WTC11 (cell line): ENCODE measurements around the gene PDE4B. TPM values are rescaled to one million over a fixed set of nuclear protein-coding genes. Genes with fewer than 3 reads are reported as not detected.

ENCODE experiments used
- ATAC-seq: fragments of 200-7000 bp; cut with Tn5 transposase; 2 replicates; pipeline ENCODE4 v1.10.0; 2021; ENCODE audit warnings: mild to moderate bottlenecking, moderate library complexity
- CTCF ChIA-PET: fragments of 300-600 bp; sonication (Branson Sonifier 250); formaldehyde crosslinking; loops from one replicate; lab custom pipeline; 2021; ENCODE audit warnings: antibody characterized with exemption; lab: Charles Lee
- POLR2A ChIA-PET: fragments of 350-600 bp; sonication (Branson Sonifier 250); formaldehyde crosslinking; loops from one replicate; lab custom pipeline; 2021; ENCODE audit warnings: antibody characterized with exemption; lab: Charles Lee
- DNase-seq: peaks from one replicate; pipeline ENCODE4 v3.0.0; 2021; ENCODE audit warnings: low spot score
- H3K27ac Mint-ChIP-seq: 2 replicates; pipeline ENCODE4 v1.8.0; 2021; ENCODE audit warnings: mixed read lengths
- H3K27me3 Mint-ChIP-seq: 2 replicates; pipeline ENCODE4 v1.8.0; 2021; ENCODE audit warnings: low read depth, mild to moderate bottlenecking, moderate library complexity, mixed read lengths
- H3K36me3 Mint-ChIP-seq: 2 replicates; pipeline ENCODE4 v1.8.0; 2021; ENCODE audit warnings: mixed read lengths
- H3K4me1 Mint-ChIP-seq: 2 replicates; pipeline ENCODE4 v1.8.0; 2022; ENCODE audit warnings: mixed read lengths
- H3K4me3 Mint-ChIP-seq: 2 replicates; pipeline ENCODE4 v1.8.0; 2021; ENCODE audit warnings: mild to moderate bottlenecking, moderate library complexity, mixed read lengths
- H3K9me3 Mint-ChIP-seq: 2 replicates; pipeline ENCODE4 v1.8.0; 2021; ENCODE audit warnings: mixed read lengths
- ARID4B ChIP-seq: sonication (generic); formaldehyde crosslinking; IDR thresholded peaks from 2 replicates; pipeline ENCODE4 v1.8.0; 2023; ENCODE audit warnings: missing genetic modification reagents, mild to moderate bottlenecking, borderline replicate concordance
- ATF2 ChIP-seq: sonication (generic); formaldehyde crosslinking; IDR thresholded peaks from 2 replicates; pipeline ENCODE4 v1.8.1; 2022; ENCODE audit warnings: low read depth, missing genetic modification reagents, borderline replicate concordance
- ATF6 ChIP-seq: sonication (generic); formaldehyde crosslinking; IDR thresholded peaks from 2 replicates; pipeline ENCODE4 v1.8.1; 2023; ENCODE audit warnings: mild to moderate bottlenecking, missing genetic modification reagents
- E2F4 ChIP-seq: sonication (generic); formaldehyde crosslinking; IDR thresholded peaks from 2 replicates; pipeline ENCODE4 v1.8.1; 2022; ENCODE audit warnings: low read depth, mild to moderate bottlenecking, moderate library complexity, missing genetic modification reagents, borderline replicate concordance
- FOXJ3 ChIP-seq: sonication (generic); formaldehyde crosslinking; IDR thresholded peaks from 2 replicates; pipeline ENCODE4 v1.9.0; 2021; ENCODE audit warnings: missing genetic modification reagents, mild to moderate bottlenecking, borderline replicate concordance
- FOXP1 ChIP-seq: sonication (generic); formaldehyde crosslinking; IDR thresholded peaks from 2 replicates; pipeline ENCODE4 v1.8.0; 2022; ENCODE audit warnings: missing genetic modification reagents, mild to moderate bottlenecking, moderate library complexity, borderline replicate concordance
- FOXP4 ChIP-seq: sonication (generic); formaldehyde crosslinking; IDR thresholded peaks from 2 replicates; pipeline ENCODE4 v1.8.0; 2022; ENCODE audit warnings: mild to moderate bottlenecking, missing genetic modification reagents
- HMGXB4 ChIP-seq: sonication (generic); formaldehyde crosslinking; IDR thresholded peaks from 2 replicates; pipeline ENCODE4 v1.8.1; 2023; ENCODE audit warnings: mild to moderate bottlenecking, moderate library complexity, missing genetic modification reagents
- NR2C2 ChIP-seq: sonication (generic); formaldehyde crosslinking; IDR thresholded peaks from 2 replicates; pipeline ENCODE4 v1.8.0; 2022; ENCODE audit warnings: mild to moderate bottlenecking, missing genetic modification reagents
- PREB ChIP-seq: sonication (generic); formaldehyde crosslinking; IDR thresholded peaks from 2 replicates; pipeline ENCODE4 v1.8.1; 2022; ENCODE audit warnings: mild to moderate bottlenecking, missing genetic modification reagents, moderate library complexity, borderline replicate concordance
- SOX15 ChIP-seq: fragments of 250-450 bp; sonication (Bioruptor Pico); IDR thresholded peaks from 2 replicates; pipeline ENCODE4 v1.9.0; 2021; ENCODE audit warnings: mild to moderate bottlenecking
- ZNF121 ChIP-seq: sonication (generic); formaldehyde crosslinking; IDR thresholded peaks from 2 replicates; pipeline ENCODE4 v1.8.0; 2023; ENCODE audit warnings: missing genetic modification reagents
- ZNF138 ChIP-seq: sonication (generic); formaldehyde crosslinking; conservative IDR thresholded peaks from 2 replicates; pipeline ENCODE4 v1.8.1; 2022; ENCODE audit warnings: mild to moderate bottlenecking, moderate library complexity, missing genetic modification reagents
- ZNF423 ChIP-seq: fragments of 250-450 bp; sonication (Bioruptor Pico); IDR thresholded peaks from 2 replicates; pipeline ENCODE4 v2.1.2; 2022; ENCODE audit warnings: mild to moderate bottlenecking, moderate library complexity
- ZSCAN18 ChIP-seq: fragments of 250-450 bp; sonication (Bioruptor Pico); IDR thresholded peaks from 2 replicates; pipeline ENCODE4 v2.1.2; 2022; ENCODE audit warnings: mild to moderate bottlenecking, moderate library complexity
- total RNA-seq: library from RNA; stranded (reverse); gene quantifications from 3 replicates; pipeline ENCODE4 v1.2.3, GENCODE V29; 2021

The PDE4B gene
- total RNA-seq, 1 experiment from 2014 or later, result 8.0 TPM

GRCh38 chr1:66303646-66304045 lies 511.0 kb downstream of the PDE4B start (continued):
- no peak for TF ChIP-seq FOXP4 (CRISPR knock-in tag)

GRCh38 chr1:66304128-66304527 lies 511.4 kb downstream of the PDE4B start:
- no peak overlapping the region for H3K4me3 Mint-ChIP-seq
- DNase-seq (no peak), ATAC-seq (no peak)
- ChIA-PET POLR2A (no interaction called here), CTCF (no interaction called here)
- TF ChIP-seq PREB (CRISPR knock-in tag), result no peak
- no peak for TF ChIP-seq ZNF423
- no peak for TF ChIP-seq FOXP1 (CRISPR knock-in tag)
- no peak for TF ChIP-seq FOXJ3 (CRISPR knock-in tag)
- TF ChIP-seq ZNF138 (CRISPR knock-in tag), result no peak
- no peak for TF ChIP-seq NR2C2 (CRISPR knock-in tag)
- TF ChIP-seq E2F4 (CRISPR knock-in tag), result no peak
- TF ChIP-seq ZNF121 (CRISPR knock-in tag), result no peak
- TF ChIP-seq SOX15, result no peak
- TF ChIP-seq ZSCAN18 (CRISPR knock-in tag), result no peak
- TF ChIP-seq HMGXB4 (CRISPR knock-in tag), result no peak
- no peaks in the 10 kb centered on the region for H3K36me3 Mint-ChIP-seq
- H3K27ac Mint-ChIP-seq, result no peak overlapping the region
- H3K27me3 Mint-ChIP-seq, result no peaks in the 10 kb centered on the region
- no peaks in the 10 kb centered on the region for H3K9me3 Mint-ChIP-seq
- no peaks in the 10 kb centered on the region for H3K4me1 Mint-ChIP-seq

- DNase-seq, result no peak
- Mint-ChIP-seq H3K4me1 (no peaks in the 10 kb centered on the region), H3K36me3 (no peaks in the 10 kb centered on the region), H3K9me3 (no peaks in the 10 kb centered on the region), H3K27ac (no peak overlapping the region), H3K4me3 (no peak overlapping the region), H3K27me3 (no peaks in the 10 kb centered on the region)
- no peak for ATAC-seq
- CTCF ChIA-PET, result no interaction called here
- POLR2A ChIA-PET, result no interaction called here
- TF ChIP-seq ARID4B (CRISPR knock-in tag) (no peak), FOXP4 (CRISPR knock-in tag) (no peak), ATF2 (CRISPR knock-in tag) (no peak), ATF6 (no peak)
Observed at GRCh38 chr1:66305927-66306326, 513.2 kb downstream of the PDE4B start.
